ENCODE measurements around the gene FBXL7. TPM values are rescaled to one million over a fixed set of nuclear protein-coding genes. Genes with fewer than 3 reads are reported as not detected.

The FBXL7 gene
- total and polyA plus RNA-seq, 2 donors (not counting 1 experiment from before 2014, with no cell fraction given): 6.4 to 12.9 TPM

DNA sequence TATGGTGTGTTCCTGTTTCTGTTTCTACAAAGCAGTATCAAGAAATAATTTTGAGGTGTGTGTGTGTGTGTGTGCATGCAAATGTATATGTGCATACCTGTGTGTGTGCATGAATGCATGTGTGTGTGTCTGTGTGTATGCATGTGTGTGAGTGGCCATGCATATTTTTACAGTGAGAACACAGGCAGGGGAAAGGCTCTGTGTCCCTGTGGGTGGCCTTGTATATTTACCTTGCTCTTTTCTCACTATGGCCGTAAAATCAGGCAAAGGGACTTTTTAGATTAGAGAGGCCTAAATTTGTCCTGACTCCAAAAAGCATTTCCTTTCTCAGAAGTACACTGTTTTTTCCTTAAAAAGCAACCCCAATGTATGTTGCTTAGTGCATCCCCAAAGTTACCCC, 386.2 kb downstream of the FBXL7 start:
- no peak overlapping the region for H3K4me3 ChIP-seq (replicated peaks in 1 of 4; ENCODE audit: control extremely low read depth in 1 of 4, insufficient read depth in 1 of 4, low read depth in 3 of 4, low read length in 4 of 4)
- H3K27ac ChIP-seq (ENCODE audit: insufficient read depth, low read length): no peak overlapping the region

DNA sequence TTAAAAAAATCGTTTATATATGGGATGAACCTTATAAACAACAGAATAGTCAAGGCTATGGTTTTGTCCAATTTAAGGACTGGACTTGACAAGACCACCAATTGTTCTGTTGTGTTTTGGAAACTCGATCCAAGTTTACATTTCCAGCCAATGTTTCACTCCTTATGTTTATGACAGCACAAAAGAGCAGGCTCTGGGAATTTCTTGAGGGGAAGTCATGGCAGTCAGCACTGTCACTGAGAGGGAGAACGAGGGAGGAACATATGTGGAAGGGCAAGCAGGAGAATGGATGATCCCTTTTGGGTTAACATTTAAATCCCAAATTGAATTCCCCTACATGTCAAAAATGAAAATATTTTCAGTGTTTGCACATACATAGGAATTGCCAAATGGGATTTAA, 387.1 kb downstream of the FBXL7 start:
- no peak overlapping the region for H2AFZ ChIP-seq (ENCODE audit: low read length)
- no peaks in the 10 kb centered on the region for H3K4me1 ChIP-seq (ENCODE audit: control insufficient read depth, extremely low read depth, insufficient read depth, low read length)
- H3K27me3 ChIP-seq (ENCODE audit: control insufficient read depth, insufficient read depth, low read length): no peaks in the 10 kb centered on the region
- no peak overlapping the region for H3K4me2 ChIP-seq (ENCODE audit: extremely low read depth, insufficient read depth, low read length)
- H4K20me1 ChIP-seq (ENCODE audit: control insufficient read depth, extremely low read depth, insufficient read depth, low read length): no peaks in the 10 kb centered on the region
- H3K9me3 ChIP-seq (ENCODE audit: control insufficient read depth, insufficient read depth, low read depth, low read length): no peaks in the 10 kb centered on the region
- TF ChIP-seq, protein P1, sequence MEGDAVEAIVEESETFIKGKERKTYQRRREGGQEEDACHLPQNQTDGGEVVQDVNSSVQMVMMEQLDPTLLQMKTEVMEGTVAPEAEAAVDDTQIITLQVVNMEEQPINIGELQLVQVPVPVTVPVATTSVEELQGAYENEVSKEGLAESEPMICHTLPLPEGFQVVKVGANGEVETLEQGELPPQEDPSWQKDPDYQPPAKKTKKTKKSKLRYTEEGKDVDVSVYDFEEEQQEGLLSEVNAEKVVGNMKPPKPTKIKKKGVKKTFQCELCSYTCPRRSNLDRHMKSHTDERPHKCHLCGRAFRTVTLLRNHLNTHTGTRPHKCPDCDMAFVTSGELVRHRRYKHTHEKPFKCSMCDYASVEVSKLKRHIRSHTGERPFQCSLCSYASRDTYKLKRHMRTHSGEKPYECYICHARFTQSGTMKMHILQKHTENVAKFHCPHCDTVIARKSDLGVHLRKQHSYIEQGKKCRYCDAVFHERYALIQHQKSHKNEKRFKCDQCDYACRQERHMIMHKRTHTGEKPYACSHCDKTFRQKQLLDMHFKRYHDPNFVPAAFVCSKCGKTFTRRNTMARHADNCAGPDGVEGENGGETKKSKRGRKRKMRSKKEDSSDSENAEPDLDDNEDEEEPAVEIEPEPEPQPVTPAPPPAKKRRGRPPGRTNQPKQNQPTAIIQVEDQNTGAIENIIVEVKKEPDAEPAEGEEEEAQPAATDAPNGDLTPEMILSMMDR (conservative IDR thresholded peaks at IDR 0.05 in 1 of 2, IDR thresholded peaks at IDR 0.05 in 1 of 2; ENCODE audit: low read depth in 1 of 2, low read length in 2 of 2): no peak
- no peaks in the 10 kb centered on the region for H3K36me3 ChIP-seq (ENCODE audit: control insufficient read depth, insufficient read depth, low read length)
- H3K27ac ChIP-seq (ENCODE audit: insufficient read depth, low read length): no peak overlapping the region
- DNase-seq (ENCODE audit: low read depth in 2 of 2): peak in 1 of 2 donors; percentile 41
- H3K4me3 ChIP-seq (replicated peaks in 1 of 4; ENCODE audit: control extremely low read depth in 1 of 4, insufficient read depth in 1 of 4, low read depth in 3 of 4, low read length in 4 of 4): no peak overlapping the region
- H3K9ac ChIP-seq (ENCODE audit: insufficient read depth, low read length): no peak overlapping the region
- H3K79me2 ChIP-seq (ENCODE audit: control insufficient read depth, insufficient read depth, low read length): no peaks in the 10 kb centered on the region

More for the DNA sequence above, 386.2 kb downstream of the FBXL7 start:
- H3K9ac ChIP-seq (ENCODE audit: insufficient read depth, low read length): no peak overlapping the region
- H3K79me2 ChIP-seq (ENCODE audit: control insufficient read depth, insufficient read depth, low read length): no peaks in the 10 kb centered on the region
- no peaks in the 10 kb centered on the region for H3K9me3 ChIP-seq (ENCODE audit: control insufficient read depth, insufficient read depth, low read depth, low read length)
- DNase-seq (ENCODE audit: low read depth in 2 of 2): no peak
- no peak overlapping the region for H2AFZ ChIP-seq (ENCODE audit: low read length)
- no peaks in the 10 kb centered on the region for H3K4me1 ChIP-seq (ENCODE audit: control insufficient read depth, extremely low read depth, insufficient read depth, low read length)
- no peak for TF ChIP-seq EZH2 (IDR thresholded peaks at IDR 0.05; ENCODE audit: low read length, missing control alignments)
- TF ChIP-seq, protein P1 (conservative IDR thresholded peaks at IDR 0.05 in 1 of 2, IDR thresholded peaks at IDR 0.05 in 1 of 2; ENCODE audit: low read depth in 1 of 2, low read length in 2 of 2): no peak
- no peaks in the 10 kb centered on the region for H3K36me3 ChIP-seq (ENCODE audit: control insufficient read depth, insufficient read depth, low read length)
- H3K27me3 ChIP-seq (ENCODE audit: control insufficient read depth, insufficient read depth, low read length): no peaks in the 10 kb centered on the region
- no peak overlapping the region for H3K4me2 ChIP-seq (ENCODE audit: extremely low read depth, insufficient read depth, low read length)
- H4K20me1 ChIP-seq (ENCODE audit: control insufficient read depth, extremely low read depth, insufficient read depth, low read length): no peaks in the 10 kb centered on the region

DNA sequence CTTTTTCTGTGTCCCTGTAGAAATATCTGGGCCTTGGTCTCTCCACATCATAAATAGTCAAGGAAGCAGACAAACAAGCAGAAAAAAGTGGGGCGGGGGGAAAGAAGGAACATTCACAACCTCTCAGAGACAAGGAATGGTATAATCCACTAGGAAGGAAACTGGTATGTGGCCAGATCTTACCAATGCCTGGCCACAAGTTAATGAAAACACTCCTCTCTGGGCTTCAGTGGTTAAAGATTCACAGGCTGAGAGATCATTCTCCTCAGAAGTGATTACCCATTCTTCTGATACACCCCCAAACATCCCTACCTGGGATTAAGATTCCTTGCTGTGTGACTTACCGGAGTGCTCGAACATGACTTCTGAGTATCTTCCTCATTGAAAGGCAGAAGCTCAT, 389.0 kb downstream of the FBXL7 start:
- Histone ChIP-seq H2AFZ (ENCODE audit: low read length) (no peak overlapping the region), H3K4me2 (ENCODE audit: extremely low read depth, insufficient read depth, low read length) (no peak overlapping the region), H3K9ac (ENCODE audit: insufficient read depth, low read length) (no peak overlapping the region), H3K9me3 (ENCODE audit: control insufficient read depth, insufficient read depth, low read depth, low read length) (no peaks in the 10 kb centered on the region), H3K27ac (ENCODE audit: insufficient read depth, low read length) (no peak overlapping the region), H3K36me3 (ENCODE audit: control insufficient read depth, insufficient read depth, low read length) (no peaks in the 10 kb centered on the region), H3K27me3 (ENCODE audit: control insufficient read depth, insufficient read depth, low read length) (no peaks in the 10 kb centered on the region), H3K4me1 (ENCODE audit: control insufficient read depth, extremely low read depth, insufficient read depth, low read length) (no peaks in the 10 kb centered on the region), H4K20me1 (ENCODE audit: control insufficient read depth, extremely low read depth, insufficient read depth, low read length) (no peaks in the 10 kb centered on the region), H3K4me3 (replicated peaks in 1 of 4; ENCODE audit: control extremely low read depth in 1 of 4, insufficient read depth in 1 of 4, low read depth in 3 of 4, low read length in 4 of 4) (no peak overlapping the region), H3K79me2 (ENCODE audit: control insufficient read depth, insufficient read depth, low read length) (no peaks in the 10 kb centered on the region)
- DNase-seq (ENCODE audit: low read depth in 2 of 2): no peak
- TF ChIP-seq, protein P1 (conservative IDR thresholded peaks at IDR 0.05 in 1 of 2, IDR thresholded peaks at IDR 0.05 in 1 of 2; ENCODE audit: low read depth in 1 of 2, low read length in 2 of 2): no peak
- TF ChIP-seq EZH2 (IDR thresholded peaks at IDR 0.05; ENCODE audit: low read length, missing control alignments): no peak

All from fibroblast of lung (primary cell).